ENCODE results near the gene DGKZ.
"Not testable (repeated sequence)": the region's sequence is repeated elsewhere in the genome, so short reads cannot be mapped to it uniquely, and the experiment has no call there.

Gene DGKZ, protein sequence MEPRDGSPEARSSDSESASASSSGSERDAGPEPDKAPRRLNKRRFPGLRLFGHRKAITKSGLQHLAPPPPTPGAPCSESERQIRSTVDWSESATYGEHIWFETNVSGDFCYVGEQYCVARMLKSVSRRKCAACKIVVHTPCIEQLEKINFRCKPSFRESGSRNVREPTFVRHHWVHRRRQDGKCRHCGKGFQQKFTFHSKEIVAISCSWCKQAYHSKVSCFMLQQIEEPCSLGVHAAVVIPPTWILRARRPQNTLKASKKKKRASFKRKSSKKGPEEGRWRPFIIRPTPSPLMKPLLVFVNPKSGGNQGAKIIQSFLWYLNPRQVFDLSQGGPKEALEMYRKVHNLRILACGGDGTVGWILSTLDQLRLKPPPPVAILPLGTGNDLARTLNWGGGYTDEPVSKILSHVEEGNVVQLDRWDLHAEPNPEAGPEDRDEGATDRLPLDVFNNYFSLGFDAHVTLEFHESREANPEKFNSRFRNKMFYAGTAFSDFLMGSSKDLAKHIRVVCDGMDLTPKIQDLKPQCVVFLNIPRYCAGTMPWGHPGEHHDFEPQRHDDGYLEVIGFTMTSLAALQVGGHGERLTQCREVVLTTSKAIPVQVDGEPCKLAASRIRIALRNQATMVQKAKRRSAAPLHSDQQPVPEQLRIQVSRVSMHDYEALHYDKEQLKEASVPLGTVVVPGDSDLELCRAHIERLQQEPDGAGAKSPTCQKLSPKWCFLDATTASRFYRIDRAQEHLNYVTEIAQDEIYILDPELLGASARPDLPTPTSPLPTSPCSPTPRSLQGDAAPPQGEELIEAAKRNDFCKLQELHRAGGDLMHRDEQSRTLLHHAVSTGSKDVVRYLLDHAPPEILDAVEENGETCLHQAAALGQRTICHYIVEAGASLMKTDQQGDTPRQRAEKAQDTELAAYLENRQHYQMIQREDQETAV

DNA sequence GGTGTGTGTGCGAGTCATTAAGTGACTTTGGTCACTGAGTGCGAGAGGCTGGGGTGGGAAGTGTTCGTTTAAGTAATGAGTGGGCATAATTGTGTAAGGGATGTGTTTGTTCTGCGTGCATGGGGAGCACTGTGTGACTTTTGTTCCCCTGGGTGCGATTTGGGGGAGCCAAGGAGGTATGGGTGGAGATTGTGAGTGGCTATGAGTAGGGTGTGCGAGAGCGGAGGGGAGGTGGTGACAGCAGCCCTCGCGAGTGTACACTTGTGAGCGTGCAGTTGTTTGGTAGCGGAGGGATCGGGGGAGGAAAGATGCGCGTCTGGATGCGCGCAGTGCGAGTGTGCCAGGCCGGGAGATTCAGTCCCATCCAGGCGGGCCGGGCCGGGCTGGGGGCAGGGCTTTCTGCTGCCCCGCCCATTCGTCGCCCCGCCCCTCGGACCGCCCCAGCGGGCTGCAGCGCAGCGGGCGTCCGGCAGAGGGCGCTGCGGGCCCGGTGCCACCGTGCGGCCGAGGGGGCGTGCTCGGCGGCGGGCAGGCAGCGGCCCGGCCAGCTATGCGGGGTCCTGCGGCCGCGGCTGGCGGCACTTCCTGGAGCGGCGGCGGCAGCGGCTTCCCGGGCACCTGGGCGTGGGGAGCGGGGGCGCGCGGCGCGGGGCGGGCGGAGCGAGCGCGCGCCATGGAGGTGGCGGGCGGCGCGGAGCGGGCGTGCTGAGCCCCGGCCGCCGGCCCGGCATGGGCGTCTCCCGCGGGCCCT lies at the start of gene DGKZ:
Gene DGKZ (plus strand): TSS at position 578 of the 751 bp plus-strand sequence. CDS start 197 bp downstream, outside the sequence.
- Histone ChIP-seq H3K27me3 (ENCODE audit: control insufficient read depth, insufficient read depth, low read length) (peaks cover 11% of the 10 kb centered on the region; the same call in 1 of the 2 replicates), H3K9ac (ENCODE audit: low read depth, low read length) (peak within 1 kb of the TSS; percentile 55), H3K9me3 (ENCODE audit: control insufficient read depth, insufficient read depth, low read length) (no peaks in the 10 kb centered on the region), H3K27ac (ENCODE audit: low read depth, low read length) (no peak within 1 kb of the TSS), H3K36me3 (ENCODE audit: control insufficient read depth, insufficient read depth, low read length) (no peaks in the 10 kb centered on the region), H3K4me3 (ENCODE audit: low read depth, low read length) (peak within 1 kb of the TSS; percentile 73), H3K4me1 (ENCODE audit: control insufficient read depth, insufficient read depth, low read length) (peaks cover 61% of the 10 kb centered on the region)

DNA sequence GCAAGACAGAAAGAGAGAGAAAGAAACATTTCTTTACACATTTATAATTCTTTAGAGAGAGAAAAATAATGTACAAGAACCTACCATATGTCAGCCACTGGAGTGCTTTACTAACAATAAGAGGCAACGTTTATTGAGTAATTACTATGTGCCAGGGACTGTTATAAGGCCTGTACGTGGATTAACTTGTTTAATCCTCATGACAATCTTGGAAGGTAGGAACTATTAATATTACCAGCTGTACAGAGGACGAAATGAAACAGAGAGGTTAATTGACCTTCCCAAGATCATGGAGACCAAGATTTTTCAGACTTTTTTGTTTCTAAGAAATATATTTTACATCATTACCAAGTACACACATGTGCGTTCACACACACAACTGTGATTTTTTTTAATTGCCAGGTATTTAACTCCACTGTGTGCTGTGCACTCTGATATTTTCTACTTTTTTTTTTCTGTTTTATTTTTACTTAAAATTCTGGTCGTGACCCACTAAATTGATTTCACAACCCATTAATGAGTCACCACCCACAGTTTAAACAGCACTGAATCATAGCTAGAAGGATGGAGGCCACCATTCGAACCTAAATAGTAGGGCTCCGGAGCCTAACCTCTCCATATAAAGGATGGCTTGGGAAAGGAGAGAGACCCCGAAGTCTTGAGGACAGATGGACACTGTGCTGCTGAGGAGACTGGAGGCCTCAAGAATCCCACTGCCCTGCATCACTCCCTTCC lies 48.4 kb upstream of the DGKZ start:
- H3K4me1 ChIP-seq (ENCODE audit: control insufficient read depth, insufficient read depth, low read length) = peaks cover 24% of the 10 kb centered on the region
- no peaks in the 10 kb centered on the region for H3K9me3 ChIP-seq (ENCODE audit: control insufficient read depth, insufficient read depth, low read length)
- H3K36me3 ChIP-seq (ENCODE audit: control insufficient read depth, insufficient read depth, low read length) = no peaks in the 10 kb centered on the region
- H3K9ac ChIP-seq (ENCODE audit: low read depth, low read length) = no peak overlapping the region
- no peak overlapping the region for H3K27ac ChIP-seq (ENCODE audit: low read depth, low read length)
- no peak overlapping the region for H3K4me3 ChIP-seq (ENCODE audit: low read depth, low read length)
- no peaks in the 10 kb centered on the region for H3K27me3 ChIP-seq (ENCODE audit: control insufficient read depth, insufficient read depth, low read length)

DNA sequence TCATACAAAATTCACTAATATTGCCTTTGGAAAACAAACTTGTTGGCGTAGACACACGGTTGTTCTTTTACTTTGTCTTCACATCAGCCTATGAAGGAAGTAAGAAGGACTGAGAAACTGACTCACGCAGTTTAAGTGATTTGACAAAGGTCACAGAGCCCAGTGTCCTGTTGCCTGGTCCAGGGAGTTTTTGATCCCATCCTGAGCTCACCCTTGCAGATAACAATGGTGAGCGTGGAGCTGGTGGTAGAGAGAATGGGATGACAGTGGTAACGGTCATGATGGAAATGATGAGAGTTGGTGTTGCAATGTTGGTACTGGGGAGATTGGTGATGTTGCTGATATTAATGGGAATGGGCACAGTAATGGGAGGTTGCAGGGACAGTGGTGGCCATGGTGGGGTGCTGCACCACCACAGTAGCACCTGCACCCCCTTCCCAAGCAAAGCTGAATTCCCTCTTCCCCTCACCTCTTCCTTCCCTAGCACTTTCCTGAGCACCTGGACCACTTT lies 47.8 kb upstream of the DGKZ start:
- H3K9ac ChIP-seq (ENCODE audit: low read depth, low read length) = no peak overlapping the region
- no peaks in the 10 kb centered on the region for H3K9me3 ChIP-seq (ENCODE audit: control insufficient read depth, insufficient read depth, low read length)
- no peaks in the 10 kb centered on the region for H3K27me3 ChIP-seq (ENCODE audit: control insufficient read depth, insufficient read depth, low read length)
- no peak overlapping the region for H3K4me3 ChIP-seq (ENCODE audit: low read depth, low read length)
- H3K4me1 ChIP-seq (ENCODE audit: control insufficient read depth, insufficient read depth, low read length) = peaks cover 20% of the 10 kb centered on the region
- no peaks in the 10 kb centered on the region for H3K36me3 ChIP-seq (ENCODE audit: control insufficient read depth, insufficient read depth, low read length)
- H3K27ac ChIP-seq (ENCODE audit: low read depth, low read length) = no peak overlapping the region

DNA sequence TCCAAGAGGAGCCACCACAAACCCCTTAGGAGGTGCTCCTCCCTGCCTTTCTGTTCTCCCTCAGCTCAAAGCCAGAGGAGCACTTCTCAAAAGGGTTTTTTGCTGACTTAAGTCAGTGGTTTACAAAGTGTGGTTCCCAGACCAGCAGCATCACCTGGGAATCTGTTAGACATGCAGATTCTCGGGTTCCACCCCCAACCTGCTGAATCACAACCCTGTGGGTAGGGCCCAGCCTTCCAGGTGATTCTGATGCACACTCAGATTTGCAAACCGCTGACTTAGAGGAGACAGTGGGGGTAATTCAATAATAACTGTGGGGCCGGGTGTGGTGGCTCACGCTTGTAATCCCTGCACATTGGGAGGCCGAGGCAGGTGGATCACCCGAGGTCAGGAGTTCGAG lies 47.0 kb upstream of the DGKZ start:
- no peak overlapping the region for H3K4me3 ChIP-seq (ENCODE audit: low read depth, low read length)
- H3K36me3 ChIP-seq (ENCODE audit: control insufficient read depth, insufficient read depth, low read length) = no peaks in the 10 kb centered on the region
- no peaks in the 10 kb centered on the region for H3K27me3 ChIP-seq (ENCODE audit: control insufficient read depth, insufficient read depth, low read length)
- H3K9me3 ChIP-seq (ENCODE audit: control insufficient read depth, insufficient read depth, low read length) = no peaks in the 10 kb centered on the region
- H3K27ac ChIP-seq (ENCODE audit: low read depth, low read length) = no peak overlapping the region
- no peak overlapping the region for H3K9ac ChIP-seq (ENCODE audit: low read depth, low read length)
- peaks cover 18% of the 10 kb centered on the region for H3K4me1 ChIP-seq (ENCODE audit: control insufficient read depth, insufficient read depth, low read length)

DNA sequence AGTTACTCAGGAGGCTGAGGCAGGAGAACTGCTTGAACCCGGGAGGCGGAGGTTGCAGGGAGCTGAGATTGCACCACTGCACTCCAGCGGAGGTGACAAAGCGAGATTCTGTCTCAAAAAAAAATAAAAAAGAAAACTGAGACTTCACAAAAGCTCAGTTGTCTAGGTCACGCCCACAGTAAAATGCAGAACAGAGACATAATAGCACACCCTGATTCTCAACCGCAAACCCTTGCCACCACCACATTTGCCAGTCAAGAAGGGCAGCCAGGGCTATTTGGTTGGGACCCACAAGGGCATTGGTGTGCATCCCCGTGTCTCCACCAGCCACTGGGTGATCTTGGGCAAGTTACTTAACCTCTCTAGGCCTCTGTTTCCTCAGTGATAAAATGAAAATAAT lies 44.4 kb upstream of the DGKZ start:
- Histone ChIP-seq H3K9me3 (ENCODE audit: control insufficient read depth, insufficient read depth, low read length) (no peaks in the 10 kb centered on the region), H3K36me3 (ENCODE audit: control insufficient read depth, insufficient read depth, low read length) (no peaks in the 10 kb centered on the region), H3K9ac (ENCODE audit: low read depth, low read length) (no peak overlapping the region), H3K27ac (ENCODE audit: low read depth, low read length) (no peak overlapping the region), H3K4me1 (ENCODE audit: control insufficient read depth, insufficient read depth, low read length) (peaks cover 7% of the 10 kb centered on the region), H3K4me3 (ENCODE audit: low read depth, low read length) (no peak overlapping the region), H3K27me3 (ENCODE audit: control insufficient read depth, insufficient read depth, low read length) (no peaks in the 10 kb centered on the region)

DNA sequence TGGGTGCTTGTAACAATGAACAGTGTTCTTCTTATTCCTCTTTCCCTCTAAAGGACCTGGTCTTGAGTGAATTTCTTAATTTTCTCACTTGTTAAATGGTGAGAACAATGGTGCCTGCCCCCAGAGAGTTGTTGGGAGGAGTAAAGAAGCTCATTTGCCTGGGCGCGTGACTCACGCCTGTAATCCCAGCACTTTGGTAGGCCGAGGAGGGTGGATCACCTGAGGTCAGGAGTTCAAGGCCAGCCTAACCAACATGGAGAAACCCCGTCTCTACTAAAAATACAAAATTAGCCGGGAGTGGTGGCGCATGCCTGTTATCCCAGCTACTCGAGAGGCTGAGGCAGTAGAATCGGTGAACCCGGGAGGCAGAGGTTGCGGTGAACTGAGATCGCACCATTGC lies 43.2 kb upstream of the DGKZ start:
- H3K4me1 ChIP-seq (ENCODE audit: control insufficient read depth, insufficient read depth, low read length) = peaks cover 14% of the 10 kb centered on the region
- not testable (repeated sequence) for H3K9ac ChIP-seq (ENCODE audit: low read depth, low read length); H3K27me3 ChIP-seq (ENCODE audit: control insufficient read depth, insufficient read depth, low read length); H3K27ac ChIP-seq (ENCODE audit: low read depth, low read length); H3K9me3 ChIP-seq (ENCODE audit: control insufficient read depth, insufficient read depth, low read length); H3K4me3 ChIP-seq (ENCODE audit: low read depth, low read length); H3K36me3 ChIP-seq (ENCODE audit: control insufficient read depth, insufficient read depth, low read length)

DNA sequence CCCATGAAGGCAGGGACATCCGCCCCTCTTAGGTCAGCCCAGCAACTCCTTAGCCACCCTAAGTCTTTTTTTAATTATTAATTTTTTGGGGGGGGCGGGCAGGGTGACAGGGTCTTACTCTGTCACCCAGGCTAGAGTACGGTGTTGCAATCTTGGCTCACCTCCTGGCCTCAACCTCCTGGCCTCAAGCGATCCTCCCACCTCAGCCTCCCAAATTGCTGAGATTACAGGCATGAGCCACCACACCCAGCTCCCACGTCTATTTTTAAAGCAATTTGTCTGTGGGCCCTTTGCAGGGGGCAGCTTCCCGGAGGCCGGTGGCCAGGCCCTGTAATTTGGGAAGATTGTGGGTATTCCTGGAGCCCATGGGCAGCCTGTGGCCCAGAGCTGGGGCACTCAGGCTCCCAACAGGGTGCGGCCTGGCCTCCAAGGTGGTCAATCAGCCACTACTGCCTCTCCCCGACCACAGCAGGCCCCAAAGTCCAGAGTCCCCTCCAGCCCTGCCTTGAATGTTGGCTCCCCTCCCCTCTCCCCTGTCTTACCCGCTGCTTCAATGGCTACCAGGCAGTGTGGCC lies 42.6 kb upstream of the DGKZ start:
- no peak overlapping the region for H3K9ac ChIP-seq (ENCODE audit: low read depth, low read length)

DNA sequence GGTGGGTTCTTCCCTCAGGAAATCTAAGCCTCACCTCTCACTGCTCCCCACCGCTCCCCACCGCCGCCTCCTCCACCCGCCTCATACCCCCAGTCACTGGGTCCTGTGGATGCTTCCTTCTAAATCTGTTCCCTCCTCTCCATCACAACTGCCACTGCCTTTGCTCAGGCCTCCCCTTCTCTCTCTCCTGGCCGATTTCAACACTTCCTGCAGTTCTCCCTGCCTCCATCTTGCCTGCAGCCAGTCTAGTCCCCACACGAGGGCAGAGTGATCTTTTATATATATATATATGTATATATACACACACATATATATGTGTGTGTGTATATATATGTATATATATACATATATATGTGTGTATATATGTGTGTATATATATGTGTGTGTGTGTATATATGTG lies 42.0 kb upstream of the DGKZ start:
- Histone ChIP-seq H3K9me3 (ENCODE audit: control insufficient read depth, insufficient read depth, low read length) (no peaks in the 10 kb centered on the region), H3K27ac (ENCODE audit: low read depth, low read length) (no peak overlapping the region), H3K4me1 (ENCODE audit: control insufficient read depth, insufficient read depth, low read length) (peaks cover 14% of the 10 kb centered on the region), H3K9ac (ENCODE audit: low read depth, low read length) (no peak overlapping the region), H3K27me3 (ENCODE audit: control insufficient read depth, insufficient read depth, low read length) (no peaks in the 10 kb centered on the region), H3K4me3 (ENCODE audit: low read depth, low read length) (no peak overlapping the region), H3K36me3 (ENCODE audit: control insufficient read depth, insufficient read depth, low read length) (no peaks in the 10 kb centered on the region)

More for the DNA sequence above, 42.6 kb upstream of the DGKZ start:
- Histone ChIP-seq H3K27me3 (ENCODE audit: control insufficient read depth, insufficient read depth, low read length) (no peaks in the 10 kb centered on the region), H3K9me3 (ENCODE audit: control insufficient read depth, insufficient read depth, low read length) (no peaks in the 10 kb centered on the region), H3K4me3 (ENCODE audit: low read depth, low read length) (no peak overlapping the region), H3K4me1 (ENCODE audit: control insufficient read depth, insufficient read depth, low read length) (peaks cover 14% of the 10 kb centered on the region), H3K27ac (ENCODE audit: low read depth, low read length) (no peak overlapping the region), H3K36me3 (ENCODE audit: control insufficient read depth, insufficient read depth, low read length) (no peaks in the 10 kb centered on the region)

DNA sequence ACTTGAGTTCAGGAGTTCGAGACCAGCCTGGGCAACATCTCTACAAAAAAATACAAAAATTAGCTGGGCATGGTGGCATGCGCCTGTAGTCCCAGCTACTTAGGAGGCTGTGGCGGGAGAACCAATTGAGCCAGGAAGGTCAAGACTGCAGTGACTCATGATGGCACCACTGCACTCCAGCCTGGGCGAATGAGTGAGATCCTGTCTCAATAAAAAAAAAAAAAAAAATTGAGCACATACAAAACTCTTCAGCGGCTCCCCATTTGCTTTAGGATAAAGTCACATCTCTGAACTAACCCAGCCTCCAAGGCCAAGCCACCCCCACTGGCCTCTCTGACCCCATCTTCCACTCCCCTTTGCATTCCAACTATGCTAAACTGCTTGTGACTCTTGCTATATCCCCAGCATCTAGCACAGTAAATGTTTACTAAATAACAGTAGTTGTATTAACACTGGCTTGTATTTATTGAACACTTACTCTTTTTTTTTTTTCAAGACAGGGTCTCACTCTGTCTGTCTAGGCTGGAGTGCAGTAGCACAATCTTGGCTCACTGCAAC lies 40.9 kb upstream of the DGKZ start:
- H3K4me3 ChIP-seq (ENCODE audit: low read depth, low read length) = no peak overlapping the region
- H3K27ac ChIP-seq (ENCODE audit: low read depth, low read length) = no peak overlapping the region
- no peaks in the 10 kb centered on the region for H3K27me3 ChIP-seq (ENCODE audit: control insufficient read depth, insufficient read depth, low read length)
- H3K9me3 ChIP-seq (ENCODE audit: control insufficient read depth, insufficient read depth, low read length) = no peaks in the 10 kb centered on the region
- H3K9ac ChIP-seq (ENCODE audit: low read depth, low read length) = no peak overlapping the region
- H3K4me1 ChIP-seq (ENCODE audit: control insufficient read depth, insufficient read depth, low read length) = peaks cover 14% of the 10 kb centered on the region
- H3K36me3 ChIP-seq (ENCODE audit: control insufficient read depth, insufficient read depth, low read length) = no peaks in the 10 kb centered on the region
